Naive thymus-derived CD8-positive, alpha-beta T cell (primary cell): Measurements from ENCODE around the gene OTOF. TPM values are rescaled to one million over a fixed set of nuclear protein-coding genes. Genes with fewer than 3 reads are reported as not detected.

Source experiments
- ATAC-seq, 2 donors: fragments of 150-1000 bp; cut with Tn5 transposase in 1 of 2; sonication (Bioruptor Pico), chemical (Tn5 transposase) in 1 of 2; 1 replicate in 1 of 2; 2 replicates in 1 of 2; pipeline ENCODE4 v1.10.0; 2021; ENCODE audit warnings: mild to moderate bottlenecking in 2 of 2, moderate library complexity in 2 of 2
- POLR2A ChIA-PET: fragments of 350-600 bp; sonication (Branson Sonifier 250); formaldehyde crosslinking; loops from one replicate; lab custom pipeline; 2021; ENCODE audit warnings: antibody characterized with exemption; lab: Charles Lee
- DNase-seq, 10 donors: peaks; one replicate each; pipeline versions ENCODE4 v3.0.0 to v3.0.0-alpha.2; 2020 to 2022
- H3K27ac Mint-ChIP-seq, 10 donors: one replicate each; pipeline ENCODE4 v1.8.0; 2020 to 2022; ENCODE audit warnings: mild to moderate bottlenecking in 10 of 10, mixed read lengths in 10 of 10, moderate library complexity in 4 of 10, inconsistent platforms in 1 of 10
- H3K27me3 Mint-ChIP-seq, 5 donors: one replicate each; pipeline ENCODE4 v1.8.0; 2021 to 2022; ENCODE audit warnings: mixed read lengths in 5 of 5
- H3K36me3 Mint-ChIP-seq, 3 donors: one replicate each; pipeline ENCODE4 v1.8.0; 2020 to 2022; ENCODE audit warnings: mixed read lengths in 3 of 3, mild to moderate bottlenecking in 2 of 3, inconsistent platforms in 1 of 3
- H3K4me1 Mint-ChIP-seq, 4 donors: one replicate each; pipeline ENCODE4 v1.8.0; 2021 to 2022; ENCODE audit warnings: mixed read lengths in 4 of 4
- H3K4me3 Mint-ChIP-seq, 10 donors: one replicate each; pipeline ENCODE4 v1.8.0; 2020 to 2022; ENCODE audit warnings: mild to moderate bottlenecking in 10 of 10, mixed read lengths in 10 of 10, moderate library complexity in 6 of 10, inconsistent platforms in 1 of 10
- H3K9me3 Mint-ChIP-seq, 9 donors: one replicate each; pipeline ENCODE4 v1.8.0; 2020 to 2022; ENCODE audit warnings: mixed read lengths in 9 of 9, mild to moderate bottlenecking in 3 of 9, inconsistent platforms in 1 of 9, moderate library complexity in 1 of 9
- polyA plus RNA-seq, 3 donors: library from polyadenylated mRNA; unstranded; fragments of 300-500 nt; fragmentation: Illumina TruSeq; gene quantifications; one replicate each; pipeline ENCODE4 v1.2.3, GENCODE V29; 2021
- total RNA-seq, 8 experiments: library from RNA in 2 of 8; stranded (reverse) in 2 of 8; gene quantifications; one replicate each; pipeline ENCODE4 v1.2.3 and lab custom pipeline; 2021 to 2026

OTOF gene
- total and polyA plus RNA-seq, 5 experiments from 2014 or later: 0.08 to 0.23 (median 0.11) TPM; not detected in 1

GRCh38 chr2:26465266-26465925 lies 12.5 kb downstream of the OTOF start:
- Mint-ChIP-seq H3K36me3 (no peaks in the 10 kb centered on the region), H3K27ac (peak overlapping the region in 1 of 10 donors; percentile 44), H3K4me1 (no peaks in the 10 kb centered on the region), H3K9me3 (peaks cover 0 to 13% (median 5%) of the 10 kb centered on the region in 9 donors), H3K4me3 (no peak overlapping the region), H3K27me3 (no peaks in the 10 kb centered on the region)
- peak in 1 of 10 donors; percentile 30 for DNase-seq
- POLR2A ChIA-PET: no interaction called here
- ATAC-seq: no peak

GRCh38 chr2:26464390-26465265 lies 13.3 kb downstream of the OTOF start:
- no peak overlapping the region for H3K4me3 Mint-ChIP-seq
- no peak overlapping the region for H3K27ac Mint-ChIP-seq
- ATAC-seq (no peak), DNase-seq (peak in 1 of 10 donors; percentile 36)
- H3K4me1 Mint-ChIP-seq: peaks cover 0 to 3% (median 0%) of the 10 kb centered on the region in 4 donors
- H3K27me3 Mint-ChIP-seq: no peaks in the 10 kb centered on the region
- H3K9me3 Mint-ChIP-seq: peaks cover 0 to 7% (median 3%) of the 10 kb centered on the region in 9 donors
- H3K36me3 Mint-ChIP-seq: no peaks in the 10 kb centered on the region
- POLR2A ChIA-PET: no interaction called here

GRCh38 chr2:26463244-26464192 lies 14.4 kb downstream of the OTOF start:
- Mint-ChIP-seq H3K9me3 (peaks cover 0 to under 1% (median 0%) of the 10 kb centered on the region in 9 donors), H3K4me3 (no peak overlapping the region), H3K27ac (peak overlapping the region in 1 of 10 donors; percentile 44), H3K4me1 (peaks cover 0 to 3% (median 0%) of the 10 kb centered on the region in 4 donors), H3K27me3 (no peaks in the 10 kb centered on the region), H3K36me3 (no peaks in the 10 kb centered on the region)
- DNase-seq (peak in 1 of 10 donors; percentile 48), ATAC-seq (no peak)
- POLR2A ChIA-PET: no interaction called here

GRCh38 chr2:26462511-26463243 lies 15.2 kb downstream of the OTOF start:
- ATAC-seq: no peak
- H3K4me3 Mint-ChIP-seq: no peak overlapping the region
- no peaks in the 10 kb centered on the region for H3K27me3 Mint-ChIP-seq
- DNase-seq: no peak
- POLR2A ChIA-PET: no interaction called here
- peaks cover 0 to 3% (median 0%) of the 10 kb centered on the region in 4 donors for H3K4me1 Mint-ChIP-seq
- peak overlapping the region in 1 of 10 donors; percentile 44 for H3K27ac Mint-ChIP-seq
- H3K36me3 Mint-ChIP-seq: no peaks in the 10 kb centered on the region
- H3K9me3 Mint-ChIP-seq: no peaks in the 10 kb centered on the region

- H3K27ac Mint-ChIP-seq: no peak overlapping the region
- no peak overlapping the region for H3K4me3 Mint-ChIP-seq
- peak in 1 of 10 donors; percentile 59 for DNase-seq
- H3K9me3 Mint-ChIP-seq: no peaks in the 10 kb centered on the region
- ATAC-seq: no peak
- H3K36me3 Mint-ChIP-seq: no peaks in the 10 kb centered on the region
- no peaks in the 10 kb centered on the region for H3K27me3 Mint-ChIP-seq
- peaks cover 0 to 3% (median 0%) of the 10 kb centered on the region in 4 donors for H3K4me1 Mint-ChIP-seq
- POLR2A ChIA-PET: no interaction called here
These were observed 15.8 kb downstream of the OTOF start for GRCh38 chr2:26462100-26462499.

GRCh38 chr2:26461601-26462023 lies 16.3 kb downstream of the OTOF start:
- DNase-seq (peak in 1 of 10 donors; percentile 56), ATAC-seq (no peak)
- Mint-ChIP-seq H3K36me3 (no peaks in the 10 kb centered on the region), H3K27ac (no peak overlapping the region), H3K27me3 (no peaks in the 10 kb centered on the region), H3K4me3 (no peak overlapping the region), H3K9me3 (no peaks in the 10 kb centered on the region), H3K4me1 (peaks cover 0 to 3% (median 0%) of the 10 kb centered on the region in 4 donors)
- POLR2A ChIA-PET: no interaction called here

GRCh38 chr2:26460613-26461031 lies 17.3 kb downstream of the OTOF start:
- no peak overlapping the region for H3K4me3 Mint-ChIP-seq
- no peaks in the 10 kb centered on the region for H3K9me3 Mint-ChIP-seq
- no peak for ATAC-seq
- H3K4me1 Mint-ChIP-seq: peaks cover 0 to 4% (median 2%) of the 10 kb centered on the region in 4 donors
- H3K36me3 Mint-ChIP-seq: no peaks in the 10 kb centered on the region
- H3K27me3 Mint-ChIP-seq: no peaks in the 10 kb centered on the region
- H3K27ac Mint-ChIP-seq: no peak overlapping the region
- POLR2A ChIA-PET: no interaction called here
- peak in 1 of 10 donors; percentile 58 for DNase-seq

GRCh38 chr2:26459991-26460612 lies 17.8 kb downstream of the OTOF start:
- ATAC-seq: no peak
- Mint-ChIP-seq H3K4me3 (no peak overlapping the region), H3K9me3 (no peaks in the 10 kb centered on the region), H3K36me3 (no peaks in the 10 kb centered on the region), H3K4me1 (peaks cover 0 to 4% (median 2%) of the 10 kb centered on the region in 4 donors), H3K27ac (peak overlapping the region in 2 of 10 donors; percentile 8 to 49), H3K27me3 (no peaks in the 10 kb centered on the region)
- DNase-seq: no peak
- POLR2A ChIA-PET: no interaction called here

- POLR2A ChIA-PET: no interaction called here
- no peak for ATAC-seq
These were observed 19.4 kb downstream of the OTOF start for GRCh38 chr2:26458365-26459042.

GRCh38 chr2:26457695-26458364 lies 20.1 kb downstream of the OTOF start:
- H3K4me3 Mint-ChIP-seq: no peak overlapping the region
- H3K9me3 Mint-ChIP-seq: no peaks in the 10 kb centered on the region
- H3K27me3 Mint-ChIP-seq: peaks cover 0 to 13% (median 3%) of the 10 kb centered on the region in 5 donors
- H3K36me3 Mint-ChIP-seq: no peaks in the 10 kb centered on the region
- no peak overlapping the region for H3K27ac Mint-ChIP-seq
- DNase-seq (peak in 1 of 10 donors; percentile 52), ATAC-seq (no peak)
- H3K4me1 Mint-ChIP-seq: peaks cover 0 to 4% (median 2%) of the 10 kb centered on the region in 4 donors
- POLR2A ChIA-PET: no interaction called here

More at GRCh38 chr2:26458365-26459042, 19.4 kb downstream of the OTOF start:
- Mint-ChIP-seq H3K27me3 (peaks cover 0 to 7% (median 3%) of the 10 kb centered on the region in 5 donors), H3K9me3 (no peaks in the 10 kb centered on the region), H3K4me3 (no peak overlapping the region), H3K36me3 (no peaks in the 10 kb centered on the region), H3K27ac (no peak overlapping the region), H3K4me1 (peaks cover 0 to 4% (median 2%) of the 10 kb centered on the region in 4 donors)
- DNase-seq: no peak
